ENCODE results near the gene LSM7. TPM values are rescaled to one million over a fixed set of nuclear protein-coding genes. Genes with fewer than 3 reads are reported as not detected.

Gene LSM7
- total RNA-seq, 1 donor from 2014 or later = 144 TPM

DNA sequence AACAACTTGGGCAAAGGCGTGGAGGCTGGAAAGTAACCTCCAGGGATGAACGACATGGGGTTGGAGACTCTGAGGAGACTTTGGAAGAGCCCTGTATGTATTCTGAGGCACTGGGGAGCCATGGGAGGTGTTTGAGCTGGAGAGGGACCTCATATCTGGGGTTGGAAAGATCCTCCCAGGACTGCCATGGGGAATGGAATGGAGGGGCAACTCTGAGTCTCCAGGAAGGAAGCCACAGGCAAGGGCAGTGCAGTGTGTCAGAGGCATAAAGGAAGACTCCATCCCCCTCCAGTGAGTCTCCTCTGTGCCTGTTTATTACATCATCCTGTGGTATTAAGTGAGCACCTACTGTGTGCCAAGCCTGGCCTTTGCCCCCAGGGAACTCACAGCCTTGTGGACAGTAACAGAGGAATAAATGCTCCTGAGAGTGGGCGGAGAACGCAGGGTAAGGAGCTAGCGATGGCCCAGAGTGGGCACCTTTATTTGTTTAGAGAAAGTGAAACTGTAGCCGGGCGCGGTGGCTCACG lies 54.1 kb downstream of the LSM7 start:
- no peak for TF ChIP-seq CTCF (IDR thresholded peaks at IDR 0.05; ENCODE audit: insufficient read depth, low read length, poor library complexity, severe bottlenecking)
- peaks cover 2% of the 10 kb centered on the region for H3K36me3 ChIP-seq (ENCODE audit: control insufficient read depth, insufficient read depth, low read length)
- H3K27me3 ChIP-seq (ENCODE audit: control insufficient read depth, insufficient read depth, low read length) = no peaks in the 10 kb centered on the region
- no peak for DNase-seq (ENCODE audit: low read depth)
- no peak overlapping the region for H3K4me3 ChIP-seq (ENCODE audit: low read depth, low read length)

GRCh38 chr19:2273356-2274184 lies 54.8 kb downstream of the LSM7 start:
- Histone ChIP-seq H3K4me3 (ENCODE audit: low read depth, low read length) (peak overlapping the region; percentile 12), H3K27me3 (ENCODE audit: control insufficient read depth, insufficient read depth, low read length) (no peaks in the 10 kb centered on the region), H3K36me3 (ENCODE audit: control insufficient read depth, insufficient read depth, low read length) (peaks cover 2% of the 10 kb centered on the region)
- TF ChIP-seq CTCF (IDR thresholded peaks at IDR 0.05; ENCODE audit: insufficient read depth, low read length, poor library complexity, severe bottlenecking) = peak; percentile 73
- no peak for DNase-seq (ENCODE audit: low read depth)

Other genes starting within 250 kb of the LSM7 start
- gene MOB3A, start 232.3 kb downstream of the LSM7 start, total RNA-seq = 40.3 and 62.0 TPM in 2 replicates
- gene IZUMO4, start 231.7 kb downstream of the LSM7 start, total RNA-seq = 1.6 and 3.8 TPM in 2 replicates
- 178 and 194 TPM in 2 replicates for gene AP3D1, start 177.0 kb downstream of the LSM7 start, total RNA-seq
- gene DOT1L, start 164.7 kb downstream of the LSM7 start, total RNA-seq = 12.0 and 15.7 TPM in 2 replicates
- 104 TPM in 2 replicates for gene PLEKHJ1, start 92.3 kb downstream of the LSM7 start, total RNA-seq
- gene SF3A2, start 91.8 kb downstream of the LSM7 start, total RNA-seq = 72.4 and 75.4 TPM in 2 replicates
- 0.89 TPM in 1 of 2 replicates, not detected in the other for gene AMH, start 79.3 kb downstream of the LSM7 start, total RNA-seq
- 2.2 and 2.5 TPM in 2 replicates for gene JSRP1, start 72.2 kb downstream of the LSM7 start, total RNA-seq
- gene PEAK3, start 46.4 kb downstream of the LSM7 start, total RNA-seq = not detected in 2 replicates
- not detected in 2 replicates for gene LINGO3, start 20.4 kb downstream of the LSM7 start, total RNA-seq
- gene SPPL2B, start 98 bp upstream of the LSM7 start, total RNA-seq = 36.1 and 39.0 TPM in 2 replicates
- not detected in 2 replicates for gene TMPRSS9, start 31.7 kb upstream of the LSM7 start, total RNA-seq
- gene TIMM13, start 99.0 kb upstream of the LSM7 start, total RNA-seq = 70.1 and 73.9 TPM in 2 replicates
- 72.9 and 73.4 TPM in 2 replicates for gene LMNB2, start 128.4 kb upstream of the LSM7 start, total RNA-seq
- 99.6 and 106 TPM in 2 replicates for gene GADD45B, start 147.5 kb upstream of the LSM7 start, total RNA-seq